NCI-H2227 (cell line): ENCODE data around the gene FAM24B.
"Not testable (repeated sequence)": the region's sequence is repeated elsewhere in the genome, so short reads cannot be mapped to it uniquely, and the experiment has no call there.

Experiments
- DNase-seq: peaks from one replicate; lab custom pipeline; 2025; ENCODE audit not compliant: unreplicated experiment; lab: John Stamatoyannopoulos, UW

FAM24B gene

DNA sequence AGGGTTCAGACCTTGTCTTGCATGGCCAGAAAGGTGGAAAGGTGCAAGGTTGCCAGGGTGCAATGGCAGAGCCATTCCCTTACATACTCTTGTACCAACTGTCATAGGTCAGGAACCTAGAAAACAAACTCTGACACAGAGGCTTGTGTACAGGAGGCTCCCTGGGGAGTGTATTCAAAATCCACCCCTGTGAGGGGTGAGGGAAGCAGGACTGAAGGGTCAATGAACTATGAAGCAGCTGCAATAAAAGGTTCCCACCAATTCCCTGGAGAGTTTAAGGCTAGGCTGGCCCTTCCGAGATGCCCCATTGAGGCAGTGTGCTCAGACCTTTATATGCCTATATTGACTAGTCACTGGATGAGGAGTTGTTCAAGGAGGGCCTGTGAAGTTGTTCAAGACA, 19.9 kb downstream of the FAM24B start:
- DNase-seq, result no peak

DNA sequence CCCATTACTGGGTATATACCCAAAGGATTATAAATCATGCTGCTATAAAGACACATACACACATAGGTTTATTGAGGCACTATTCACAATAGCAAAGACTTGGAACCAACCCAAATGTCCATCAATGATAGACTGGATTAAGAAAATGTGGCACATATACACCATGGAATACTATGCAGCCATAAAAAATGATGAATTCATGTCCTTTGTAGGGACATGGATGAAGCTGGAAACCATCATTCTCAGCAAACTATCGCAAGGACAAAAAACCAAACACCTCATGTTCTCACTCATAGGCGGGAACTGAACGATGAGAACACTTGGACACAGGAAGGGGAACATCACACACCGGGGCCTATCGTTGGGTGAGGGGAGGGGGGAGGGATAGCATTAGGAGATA, 21.3 kb downstream of the FAM24B start:
- not testable (repeated sequence) for DNase-seq

DNA sequence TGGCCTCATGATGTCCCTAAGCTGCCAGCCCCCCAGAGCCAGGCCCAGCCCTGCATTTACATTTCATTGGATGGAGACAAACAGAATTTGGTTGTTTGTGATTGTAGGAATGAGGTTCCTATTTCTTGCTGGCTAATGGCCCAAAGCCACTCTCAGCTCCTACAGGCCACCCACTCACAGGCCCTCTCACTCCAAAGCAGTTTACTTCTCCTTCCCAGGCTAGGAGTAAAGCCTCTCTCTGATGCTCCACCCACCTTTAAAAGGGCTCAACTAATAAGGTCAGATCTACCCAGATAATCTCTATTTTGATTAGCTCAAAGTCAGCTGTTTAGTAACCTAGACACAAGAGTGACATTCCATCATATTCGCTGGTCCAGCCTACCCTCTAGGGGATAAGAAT, 22.5 kb downstream of the FAM24B start:
- DNase-seq, result no peak

DNA sequence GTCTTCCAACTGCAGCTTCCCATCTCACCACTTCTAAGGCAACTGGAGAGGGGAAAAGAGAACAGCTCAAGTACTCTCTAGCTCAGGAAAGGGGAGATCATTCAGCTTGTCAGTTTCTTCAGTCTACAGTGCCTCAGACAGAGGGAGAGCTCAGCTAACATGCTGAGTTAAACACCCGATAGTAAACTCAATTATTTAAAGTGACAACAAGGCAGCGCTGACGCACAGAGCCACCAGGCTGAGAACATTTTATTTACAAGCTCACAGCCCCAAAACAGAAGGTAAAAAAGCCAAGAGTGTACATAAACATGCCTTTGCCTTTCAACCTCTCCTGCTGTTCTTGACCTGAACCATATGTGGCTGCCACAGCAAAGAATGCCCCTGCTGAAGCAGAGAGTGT, 23.6 kb downstream of the FAM24B start:
- peak; percentile 2 for DNase-seq

DNA sequence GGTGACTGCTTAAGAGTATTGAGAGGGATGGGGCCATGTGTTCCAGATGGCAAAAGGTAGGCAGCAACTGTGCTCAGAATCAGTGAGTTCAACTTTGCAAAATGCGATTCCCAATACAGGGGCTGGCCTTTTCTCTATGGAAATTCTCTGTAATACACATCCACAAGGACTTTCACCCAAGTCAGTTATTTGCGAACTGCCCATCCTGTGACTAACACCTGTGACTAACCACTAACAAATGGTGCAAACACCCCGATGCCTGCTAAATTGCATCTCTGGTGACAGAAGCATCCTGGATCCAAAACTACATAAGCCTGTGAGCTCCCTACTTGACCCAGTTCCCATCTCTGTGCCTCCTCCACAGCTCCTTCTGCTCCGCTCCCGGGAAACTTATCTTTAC, 24.7 kb downstream of the FAM24B start:
- DNase-seq, result no peak

DNA sequence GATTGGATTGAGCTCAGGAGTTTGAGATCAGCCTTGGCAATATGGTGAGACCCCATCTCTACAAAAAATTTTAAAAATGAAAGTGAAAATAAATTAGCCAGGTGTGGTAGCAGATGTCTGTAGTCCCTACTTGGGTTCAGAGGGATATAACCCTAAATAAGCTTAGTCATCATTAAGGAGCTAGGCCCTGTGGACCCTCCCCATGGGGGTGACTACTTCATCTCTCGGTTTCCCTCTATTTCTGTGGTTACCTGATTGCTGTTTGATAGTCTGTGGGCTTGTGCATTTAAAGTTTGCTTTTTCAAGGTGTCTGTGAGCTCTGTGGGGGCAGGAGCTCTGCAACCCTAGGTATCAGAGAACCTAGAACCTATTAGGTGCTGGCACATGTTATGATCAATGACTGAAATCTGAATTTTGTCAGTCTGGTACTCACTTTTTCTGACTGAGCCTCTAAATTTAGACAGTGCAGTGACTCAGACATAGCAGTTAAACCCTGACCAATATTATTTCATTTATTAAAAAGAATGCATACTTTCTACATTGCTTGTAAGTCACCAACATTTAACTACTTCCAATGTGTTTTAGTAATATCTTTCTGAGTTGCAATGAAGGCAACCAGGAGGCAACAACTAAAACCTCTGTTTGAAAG, 25.6 kb downstream of the FAM24B start:
- DNase-seq, result no peak

DNA sequence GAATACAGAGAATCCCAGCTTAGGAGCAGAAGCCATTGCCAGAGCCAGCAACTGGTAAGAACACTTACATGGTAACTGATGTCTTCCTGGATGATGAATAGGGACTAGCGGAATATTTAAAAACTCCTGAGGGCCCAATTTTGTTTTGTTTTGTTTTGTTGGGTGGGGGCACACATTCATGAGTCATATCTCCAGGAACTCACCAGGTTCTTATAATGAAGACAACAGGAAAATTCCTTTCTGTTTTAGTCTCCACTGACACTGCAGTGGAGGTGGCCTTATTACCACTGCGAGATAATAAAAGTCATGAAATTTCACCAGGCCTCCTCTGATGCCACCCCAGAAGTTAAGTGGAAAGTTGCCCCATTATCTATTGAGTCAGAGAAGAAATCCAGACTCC, 27.1 kb downstream of the FAM24B start:
- no peak for DNase-seq

DNA sequence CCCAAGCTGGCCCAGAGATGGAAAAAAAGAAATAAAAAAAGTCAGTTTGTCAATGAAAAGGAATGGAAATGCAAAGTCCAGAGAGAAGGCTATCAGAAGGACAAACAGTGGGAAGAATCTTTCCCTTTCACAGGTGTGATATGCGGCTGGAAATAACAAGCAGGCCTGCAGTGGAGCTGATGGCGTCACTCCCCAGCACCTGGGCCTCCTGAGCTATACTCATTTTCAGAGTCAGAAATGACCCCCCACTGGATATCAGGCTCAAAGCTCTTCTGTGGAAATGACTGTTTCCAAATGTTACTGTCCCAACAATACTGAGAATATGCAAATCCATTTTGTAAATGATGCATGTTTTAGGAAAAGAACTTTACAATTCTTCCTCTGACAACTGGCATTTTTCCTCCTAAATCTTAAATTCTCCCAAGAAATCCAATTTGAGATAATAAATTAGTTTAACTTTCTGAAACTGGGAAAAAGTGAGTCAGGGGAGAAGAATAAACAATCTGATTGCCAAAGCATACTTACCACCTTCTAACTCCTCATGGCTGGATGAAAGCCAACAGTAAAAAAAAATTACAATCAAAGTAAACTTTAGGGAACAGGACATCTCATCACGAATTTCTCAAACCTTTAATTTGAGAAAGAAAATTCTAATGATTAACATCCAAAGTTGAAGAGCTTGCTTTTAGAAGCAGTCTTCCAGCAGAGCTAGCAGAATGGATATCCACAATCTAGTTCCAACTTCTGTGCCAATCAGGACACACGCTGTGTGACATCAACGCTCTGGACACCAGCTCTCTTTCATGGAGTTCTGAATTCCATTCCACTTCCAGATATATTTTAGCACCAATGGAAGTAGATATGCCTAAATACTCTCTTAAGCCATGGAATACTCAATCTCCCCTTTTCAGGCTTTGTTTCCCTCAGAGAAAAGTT, 28.4 kb downstream of the FAM24B start:
- DNase-seq, result no peak

DNA sequence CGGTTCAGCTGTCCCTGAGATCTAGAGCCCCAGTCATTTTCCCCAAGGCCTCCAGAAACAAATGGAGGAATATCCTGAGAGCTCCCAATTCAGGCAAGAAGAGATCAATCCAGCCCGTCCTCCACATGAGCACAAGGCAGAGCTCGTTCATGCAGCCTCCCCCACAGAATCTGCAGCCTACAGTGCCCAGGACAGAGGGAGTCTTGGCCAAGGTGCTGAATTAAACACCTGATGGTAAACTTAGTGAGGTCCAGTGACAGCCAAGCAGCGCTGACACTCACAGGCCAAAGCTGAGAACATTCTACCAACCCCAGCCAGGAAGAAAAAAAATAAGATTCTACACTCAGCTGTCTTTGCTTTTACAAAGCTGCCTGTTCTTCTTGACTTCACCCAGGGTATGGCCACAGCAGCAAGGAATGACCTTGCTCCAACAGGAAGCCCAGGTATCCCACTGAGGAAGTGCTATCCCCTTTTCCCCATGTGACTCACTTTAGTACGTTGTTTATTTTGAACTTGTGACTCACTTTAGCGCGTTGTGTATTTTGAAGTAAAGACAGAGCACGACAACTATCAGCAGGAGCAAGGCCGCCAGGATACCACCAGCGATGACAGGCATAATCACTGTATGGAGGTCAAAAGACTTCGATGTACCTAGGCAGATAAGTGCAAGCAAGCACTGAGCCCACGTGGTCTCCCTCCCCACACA, 29.3 kb downstream of the FAM24B start:
- no peak for DNase-seq

DNA sequence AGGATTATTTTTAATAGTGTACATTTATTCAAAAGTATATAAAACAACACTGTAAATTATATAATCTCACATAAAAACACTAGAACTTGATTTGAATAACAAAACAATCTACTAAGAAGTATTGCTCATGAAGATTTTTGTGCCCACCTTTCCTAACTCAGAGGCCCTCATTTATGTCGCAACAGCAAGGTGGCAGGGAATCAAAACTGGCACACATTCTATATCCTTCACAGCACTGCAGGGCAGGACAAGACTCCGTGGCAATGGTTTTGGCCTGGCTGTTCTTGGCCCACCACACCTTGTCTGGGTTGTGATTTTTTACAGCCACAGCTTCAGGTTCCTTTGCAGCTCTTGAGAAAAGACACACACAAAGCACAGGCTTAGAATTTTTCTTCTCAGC, 30.3 kb downstream of the FAM24B start:
- DNase-seq, result no peak

DNA sequence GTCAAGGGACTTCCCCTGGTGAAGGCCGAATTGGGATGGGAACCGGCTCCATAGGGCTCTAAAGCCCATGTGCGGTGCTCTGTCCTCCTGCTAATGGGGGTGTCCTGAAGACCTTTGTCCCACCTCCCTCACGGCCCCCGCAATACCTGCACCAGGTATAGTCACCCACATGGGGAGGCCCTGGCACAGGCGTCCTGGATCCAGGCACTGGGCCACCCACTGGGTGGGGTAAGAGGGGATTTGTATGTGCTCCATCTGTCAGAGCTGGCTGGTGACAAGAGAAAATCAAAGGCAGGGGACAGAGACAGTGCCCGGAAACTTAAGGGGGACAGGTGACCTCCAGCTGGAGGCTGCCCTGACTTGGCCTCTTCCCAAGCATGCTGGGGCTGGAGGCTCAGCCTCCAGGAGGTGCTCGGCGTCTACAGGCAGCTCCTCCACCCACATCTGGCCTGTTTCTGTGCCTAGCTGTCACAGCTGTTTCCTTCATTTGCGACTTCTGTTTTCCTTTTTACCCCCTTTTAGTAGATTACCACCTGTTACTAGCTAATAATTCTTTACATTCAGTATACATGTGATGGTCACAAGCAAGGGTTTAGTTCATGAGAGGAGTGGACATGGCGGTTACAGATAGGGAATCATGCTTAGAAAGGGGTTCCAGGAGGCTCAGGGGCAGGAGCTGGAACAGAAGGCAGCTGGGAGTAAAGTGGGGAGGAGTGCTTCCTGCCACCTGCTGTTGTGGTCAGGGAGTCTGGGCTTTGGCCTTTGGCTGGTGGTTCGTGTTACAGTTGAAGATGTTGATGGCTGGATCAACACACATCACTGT, 31.4 kb downstream of the FAM24B start:
- no peak for DNase-seq

DNA sequence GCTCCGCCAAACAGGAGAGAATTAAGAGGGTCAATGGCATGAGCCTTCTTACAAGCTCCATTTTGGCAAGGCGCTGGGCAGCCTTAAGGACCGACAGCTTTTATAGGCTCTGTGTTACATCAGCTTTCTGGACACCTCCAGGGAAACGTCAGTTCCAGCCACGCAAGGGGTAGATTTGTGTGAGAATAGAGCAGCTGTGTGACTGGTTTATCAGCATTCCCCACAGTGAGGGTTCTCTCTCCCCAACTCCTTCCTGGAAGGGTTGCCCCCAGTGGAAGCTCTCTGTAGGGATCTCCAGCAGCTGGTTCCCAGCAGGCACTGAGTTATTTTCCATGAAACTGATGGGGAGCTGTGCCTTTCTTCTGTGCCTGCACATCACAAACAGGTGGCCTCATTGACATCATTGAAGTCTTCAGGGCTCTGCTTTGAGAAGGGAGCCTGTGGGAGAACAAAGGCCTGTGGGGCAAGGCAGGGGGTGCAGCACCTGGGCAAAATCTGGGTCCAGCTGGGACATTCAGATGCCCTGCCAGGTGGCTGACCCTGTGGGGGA, 33.5 kb downstream of the FAM24B start, which contains the start of gene CUZD1:
CUZD1 (minus strand) TSS at position 75 of the 550 bp plus-strand sequence; CDS start at position 61, 14 bp downstream.
- no peak for DNase-seq

DNA sequence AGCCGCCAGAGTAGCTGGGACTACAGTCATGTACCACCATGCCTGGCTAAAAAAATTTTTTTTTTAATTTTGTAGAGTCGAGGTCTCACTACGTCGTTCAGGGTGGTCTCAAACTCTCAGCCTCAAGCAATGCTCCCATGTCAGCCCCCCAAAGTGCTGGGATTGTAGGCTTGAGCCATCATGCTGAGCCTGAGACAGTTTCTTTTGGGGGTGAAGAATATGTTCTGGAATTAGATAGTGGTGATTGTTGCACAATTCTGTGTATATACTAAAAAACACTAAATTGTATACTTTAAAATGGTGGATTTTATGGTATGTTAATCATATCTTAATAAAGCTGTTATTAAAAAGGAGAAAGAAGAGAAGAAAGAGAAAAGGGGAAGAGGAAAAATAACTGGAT, 35.2 kb downstream of the FAM24B start:
- DNase-seq, result no peak

DNA sequence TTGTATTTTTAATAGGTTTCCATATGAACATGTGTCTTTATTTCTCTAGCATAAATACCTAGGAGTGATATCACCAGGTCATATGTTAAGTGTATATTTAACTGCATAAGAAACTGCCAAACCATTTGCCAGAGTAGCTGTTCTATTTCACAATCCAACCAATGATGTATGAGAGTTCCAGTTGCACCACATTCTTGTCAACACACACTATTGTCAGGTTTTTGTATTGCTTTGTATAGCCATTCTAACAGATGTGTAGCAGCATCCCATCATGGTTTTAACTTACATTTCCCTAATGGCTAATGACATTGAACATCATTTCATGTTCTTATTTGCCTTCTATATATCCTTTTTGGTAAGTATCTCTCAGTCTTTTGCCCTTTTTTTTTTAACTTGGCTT, 37.8 kb downstream of the FAM24B start:
- no peak for DNase-seq

DNA sequence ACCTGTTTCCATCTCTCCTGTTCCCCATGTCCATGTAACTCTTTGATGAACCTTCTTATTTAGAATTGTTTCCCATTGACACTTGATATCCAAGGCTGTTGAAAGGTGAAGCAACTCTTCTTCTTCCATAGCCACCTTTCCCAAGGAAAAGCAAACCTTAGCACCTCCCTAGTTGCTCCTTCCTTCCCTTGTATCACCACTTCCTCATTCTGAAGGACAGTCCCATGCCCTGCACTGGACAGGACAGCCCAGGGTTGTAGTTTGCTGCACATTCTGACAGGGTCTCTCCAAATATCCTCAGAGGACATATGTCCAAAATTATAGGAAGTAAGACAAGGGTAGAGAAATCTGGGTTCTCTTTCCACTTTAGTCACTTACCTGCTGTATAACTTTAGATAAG, 39.9 kb downstream of the FAM24B start:
- DNase-seq, result no peak

DNA sequence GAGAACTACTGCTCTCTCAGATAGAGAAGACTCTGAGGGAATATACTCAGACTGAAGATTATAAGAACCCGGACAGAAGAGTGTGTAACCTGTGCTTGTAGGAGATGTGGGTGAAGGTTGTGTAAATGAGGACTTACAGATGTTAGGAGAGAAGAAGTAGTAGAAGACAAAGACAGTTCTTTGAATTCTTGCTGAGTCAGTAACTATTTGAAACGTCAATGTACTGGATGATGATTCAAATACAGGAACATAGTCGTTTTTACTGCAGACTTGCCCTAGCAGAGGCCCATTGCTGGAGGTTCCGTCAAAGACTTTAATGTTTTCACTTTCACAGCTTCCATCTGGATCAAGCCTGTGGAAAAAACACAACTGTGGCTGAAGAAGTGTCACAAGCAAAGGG, 40.5 kb downstream of the FAM24B start:
- no peak for DNase-seq

DNA sequence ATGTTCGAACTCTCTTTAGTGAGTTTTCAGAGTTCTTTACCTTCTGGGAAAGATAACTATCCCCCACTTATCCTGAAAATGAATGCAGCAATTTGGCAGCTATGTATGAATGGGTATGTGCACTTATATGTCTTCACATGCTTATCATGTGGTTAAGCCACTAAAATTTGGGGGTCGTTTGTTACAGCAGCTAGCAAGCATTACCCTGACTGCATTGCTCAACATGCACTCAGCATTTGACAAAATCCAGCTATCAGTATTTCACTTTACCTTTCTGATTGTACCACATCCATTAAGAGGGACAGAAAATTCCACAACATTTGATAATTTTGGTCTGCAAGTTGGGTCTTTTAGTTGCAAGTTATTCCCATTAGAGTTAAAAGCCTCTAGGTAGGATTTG, 43.5 kb downstream of the FAM24B start:
- DNase-seq, result no peak

DNA sequence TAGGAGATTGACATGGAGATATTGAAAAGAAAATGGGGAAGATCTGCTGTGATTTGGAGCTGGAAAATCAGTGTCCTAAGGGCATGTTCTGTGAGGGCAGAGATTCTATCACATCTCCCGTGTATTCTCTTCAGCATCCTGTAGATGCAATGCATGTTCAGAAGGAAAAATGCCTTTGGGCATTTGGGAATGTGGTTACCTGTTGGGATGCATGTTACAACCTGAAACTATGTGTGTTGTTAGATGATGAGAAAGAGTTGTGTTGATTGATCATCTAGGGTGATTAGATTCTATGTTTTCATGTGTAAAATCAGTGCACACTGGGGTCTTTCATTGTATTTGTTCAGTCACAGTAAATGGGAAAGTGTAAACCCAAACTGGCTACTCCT, 48.4 kb downstream of the FAM24B start:
- DNase-seq, result no peak

DNA sequence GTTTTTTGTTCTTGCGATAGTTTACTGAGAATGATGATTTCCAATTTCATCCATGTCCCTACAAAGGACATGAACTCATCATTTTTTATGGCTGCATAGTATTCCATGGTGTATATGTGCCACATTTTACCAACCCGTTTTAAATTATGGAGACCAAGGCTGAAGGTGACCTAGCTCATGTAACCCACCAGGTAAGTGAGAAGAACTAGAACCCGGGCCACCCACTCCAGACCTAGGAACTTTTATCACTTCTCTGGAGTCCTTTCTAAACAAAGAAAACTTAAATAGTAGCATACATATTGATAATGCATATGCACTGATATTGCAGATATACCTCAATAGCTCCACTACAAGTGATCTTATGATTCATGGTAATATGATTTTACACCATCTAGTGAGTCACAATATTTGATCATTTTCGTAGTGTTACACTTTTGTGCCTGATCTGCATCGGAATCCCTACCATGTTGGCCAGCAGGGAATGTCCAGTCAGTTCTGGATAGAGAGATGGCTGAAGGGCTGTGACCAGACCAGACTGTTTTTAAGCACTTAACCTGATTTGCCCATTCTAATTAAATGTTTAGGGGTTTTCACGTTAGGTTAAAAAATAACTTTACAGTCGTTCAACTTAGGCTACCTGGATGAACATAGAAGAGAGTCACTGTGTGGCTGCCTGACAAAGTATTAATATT, 49.0 kb downstream of the FAM24B start:
- DNase-seq, result no peak

DNA sequence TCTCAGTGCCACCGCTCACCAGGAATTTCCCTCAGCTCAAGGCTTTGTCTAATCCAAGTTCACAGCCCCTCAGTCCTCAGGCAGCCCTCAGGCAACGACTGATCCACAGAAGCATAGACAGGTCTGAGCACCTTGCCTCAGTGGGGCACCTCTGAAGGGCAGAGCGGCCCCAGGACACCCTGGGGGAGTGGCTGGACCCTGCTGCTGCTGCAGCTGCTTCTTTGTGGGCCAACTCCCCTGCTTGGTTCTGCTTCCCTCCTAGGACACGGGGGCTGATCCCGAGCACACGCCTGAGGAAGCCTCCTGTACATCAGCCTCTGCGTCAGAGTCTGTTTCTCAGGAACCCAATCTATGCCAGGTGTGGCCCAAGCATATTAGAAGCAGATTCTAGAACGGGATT, 49.9 kb downstream of the FAM24B start:
- no peak for DNase-seq
